Activated CD8-positive, alpha-beta T cell treated with anti-CD3 and anti-CD28 coated beads for 36 hours (primary cell): Measurements from ENCODE around the gene UBE2Q1. TPM values are rescaled to one million over a fixed set of nuclear protein-coding genes. Genes with fewer than 3 reads are reported as not detected.

ENCODE experiments used
- ATAC-seq: fragments of 200-7000 bp; cut with Tn5 transposase; one replicate; pipeline ENCODE4 v1.10.0; 2021; ENCODE audit warnings: mild to moderate bottlenecking, moderate library complexity
- CTCF ChIA-PET: fragments of 350-600 bp; sonication (Branson Sonifier 250); formaldehyde crosslinking; loops from one replicate; lab custom pipeline; 2021; ENCODE audit warnings: antibody characterized with exemption; lab: Charles Lee
- POLR2A ChIA-PET: fragments of 350-600 bp; sonication (Branson Sonifier 250); formaldehyde crosslinking; loops from one replicate; lab custom pipeline; 2021; ENCODE audit warnings: antibody characterized with exemption; lab: Charles Lee
- DNase-seq: peaks from one replicate; pipeline ENCODE4 v3.0.0-alpha.2; 2020
- H3K27ac Mint-ChIP-seq: one replicate; pipeline ENCODE4 v1.8.0; 2021; ENCODE audit warnings: mild to moderate bottlenecking, mixed read lengths
- H3K27me3 Mint-ChIP-seq: one replicate; pipeline ENCODE4 v1.8.0; 2021; ENCODE audit warnings: mixed read lengths
- H3K36me3 Mint-ChIP-seq: one replicate; pipeline ENCODE4 v1.8.0; 2021; ENCODE audit warnings: low read depth, mixed read lengths
- H3K4me1 Mint-ChIP-seq: one replicate; pipeline ENCODE4 v1.8.0; 2021; ENCODE audit warnings: low read depth, mixed read lengths
- H3K4me3 Mint-ChIP-seq: one replicate; pipeline ENCODE4 v1.8.0; 2021; ENCODE audit warnings: mild to moderate bottlenecking, moderate library complexity, mixed read lengths
- H3K9me3 Mint-ChIP-seq: one replicate; pipeline ENCODE4 v1.8.0; 2021; ENCODE audit warnings: mixed read lengths
- intact Hi-C: fragments of 100-400 bp; cut with micrococcal nuclease; formaldehyde crosslinking; loops from one replicate; pipeline ENCODE4 v1.10.0; 2022
- total RNA-seq, 2 experiments: library from RNA; stranded (reverse); gene quantifications; one replicate each; pipeline ENCODE4 v1.2.3, GENCODE V29; 2021
- TF ChIP-seq, protein P1 (sequence below): fragments of 200-600 bp; IDR thresholded peaks from one replicate; pipeline ENCODE4 v1.8.0; 2022; ENCODE audit warnings: antibody characterized with exemption, mild to moderate bottlenecking

The UBE2Q1 gene
- total RNA-seq, 2 experiments from 2014 or later = 71.2 to 74.6 TPM

DNA sequence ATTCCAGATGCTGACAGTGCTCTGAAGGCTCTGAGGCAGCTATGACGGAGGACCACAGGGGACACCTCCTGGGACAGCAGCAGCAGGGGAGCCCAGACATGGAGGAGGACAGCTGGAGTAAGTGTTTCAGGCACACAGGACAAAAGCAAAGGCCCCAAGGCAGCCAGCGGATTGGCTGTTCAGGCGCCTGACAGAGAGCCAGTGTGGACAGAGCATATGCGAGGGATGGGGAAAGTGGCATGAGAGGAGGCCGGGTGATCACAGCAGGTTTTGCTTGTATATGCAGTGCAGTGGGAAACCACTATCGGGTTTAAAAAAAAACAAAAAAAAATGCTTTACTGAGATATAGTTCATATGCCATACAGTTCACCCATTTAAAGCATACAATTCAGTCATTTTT lies 28.2 kb upstream of the UBE2Q1 start:
- Mint-ChIP-seq H3K36me3 (peaks cover 72% of the 10 kb centered on the region), H3K4me1 (no peaks in the 10 kb centered on the region), H3K9me3 (no peaks in the 10 kb centered on the region), H3K27ac (no peak overlapping the region), H3K27me3 (no peaks in the 10 kb centered on the region), H3K4me3 (no peak overlapping the region)
- ATAC-seq (no peak), DNase-seq (no peak)
- CTCF ChIA-PET = interaction anchor here (2.0 kb wide), 1 partner anchor 27 kb away, joined by 6 read pairs; no protein-coding TSS in a partner anchor
- intact Hi-C loops = no loop called here
- POLR2A ChIA-PET = interaction anchor here (1.1 to 1.3 kb wide), 2 partner anchors 10 to 19 kb away, joined by 3 to 7 read pairs; no protein-coding TSS in a partner anchor
- TF ChIP-seq, protein P1, sequence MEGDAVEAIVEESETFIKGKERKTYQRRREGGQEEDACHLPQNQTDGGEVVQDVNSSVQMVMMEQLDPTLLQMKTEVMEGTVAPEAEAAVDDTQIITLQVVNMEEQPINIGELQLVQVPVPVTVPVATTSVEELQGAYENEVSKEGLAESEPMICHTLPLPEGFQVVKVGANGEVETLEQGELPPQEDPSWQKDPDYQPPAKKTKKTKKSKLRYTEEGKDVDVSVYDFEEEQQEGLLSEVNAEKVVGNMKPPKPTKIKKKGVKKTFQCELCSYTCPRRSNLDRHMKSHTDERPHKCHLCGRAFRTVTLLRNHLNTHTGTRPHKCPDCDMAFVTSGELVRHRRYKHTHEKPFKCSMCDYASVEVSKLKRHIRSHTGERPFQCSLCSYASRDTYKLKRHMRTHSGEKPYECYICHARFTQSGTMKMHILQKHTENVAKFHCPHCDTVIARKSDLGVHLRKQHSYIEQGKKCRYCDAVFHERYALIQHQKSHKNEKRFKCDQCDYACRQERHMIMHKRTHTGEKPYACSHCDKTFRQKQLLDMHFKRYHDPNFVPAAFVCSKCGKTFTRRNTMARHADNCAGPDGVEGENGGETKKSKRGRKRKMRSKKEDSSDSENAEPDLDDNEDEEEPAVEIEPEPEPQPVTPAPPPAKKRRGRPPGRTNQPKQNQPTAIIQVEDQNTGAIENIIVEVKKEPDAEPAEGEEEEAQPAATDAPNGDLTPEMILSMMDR = no peak

GRCh38 chr1:154586231-154586630 lies 27.8 kb upstream of the UBE2Q1 start:
- intact Hi-C loops = no loop called here
- Mint-ChIP-seq H3K4me3 (no peak overlapping the region), H3K4me1 (no peaks in the 10 kb centered on the region), H3K36me3 (peaks cover 71% of the 10 kb centered on the region), H3K27me3 (no peaks in the 10 kb centered on the region), H3K9me3 (no peaks in the 10 kb centered on the region), H3K27ac (peak overlapping the region; percentile 10)
- no peak for ATAC-seq
- no peak for DNase-seq
- POLR2A ChIA-PET = interaction anchor here (1.1 kb wide), 1 partner anchor 9 kb away, joined by 3 read pairs; no protein-coding TSS in a partner anchor
- CTCF ChIA-PET = interaction anchor here (2.0 kb wide), 1 partner anchor 27 kb away, joined by 6 read pairs; no protein-coding TSS in a partner anchor
- TF ChIP-seq, protein P1 = no peak

DNA sequence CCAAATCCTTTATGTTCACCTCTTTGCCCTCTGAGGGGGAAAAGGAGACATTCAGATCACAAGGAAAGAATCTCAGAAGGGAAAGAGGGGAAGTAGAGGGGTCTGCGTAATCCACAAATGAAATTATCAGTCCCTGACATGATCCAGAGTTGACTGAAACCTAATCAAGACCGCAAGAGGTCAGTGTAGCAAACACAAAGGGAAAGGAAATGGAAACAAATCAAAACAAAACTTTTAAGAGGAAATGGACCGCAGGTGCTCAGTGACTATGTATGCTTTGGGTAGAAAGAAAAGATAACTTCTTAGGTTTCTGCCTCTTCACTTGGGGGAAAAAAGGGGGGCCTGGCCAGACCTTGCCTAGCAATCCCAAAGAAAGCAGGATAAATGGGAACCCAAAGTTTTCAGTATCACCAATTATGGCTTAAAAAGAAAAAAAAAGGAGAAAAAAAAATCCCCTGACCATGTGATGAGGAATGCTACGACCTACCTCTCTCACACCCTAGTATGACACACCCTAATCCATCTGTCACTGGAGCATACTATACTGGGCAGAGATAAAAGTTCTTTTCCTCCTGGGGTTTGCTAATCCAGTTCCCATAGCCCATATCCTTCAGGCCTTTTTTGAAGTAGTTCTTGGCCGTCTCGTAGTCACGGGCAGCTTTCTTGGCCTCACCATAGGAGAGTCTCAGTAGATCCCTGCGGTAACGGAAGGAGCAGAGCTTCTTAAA lies 26.0 kb upstream of the UBE2Q1 start:
- ATAC-seq (no peak), DNase-seq (no peak)
- TF ChIP-seq, protein P1 = no peak
- ChIA-PET POLR2A (interaction anchor here (0.6 kb wide), 1 partner anchor 21 kb away, joined by 3 read pairs; no protein-coding TSS in a partner anchor), CTCF (no interaction called here)
- no peak overlapping the region for H3K4me3 Mint-ChIP-seq
- H3K9me3 Mint-ChIP-seq = no peaks in the 10 kb centered on the region
- H3K27me3 Mint-ChIP-seq = no peaks in the 10 kb centered on the region
- H3K4me1 Mint-ChIP-seq = no peaks in the 10 kb centered on the region
- H3K36me3 Mint-ChIP-seq = peaks cover 64% of the 10 kb centered on the region
- no peak overlapping the region for H3K27ac Mint-ChIP-seq
- intact Hi-C loops = no loop called here

DNA sequence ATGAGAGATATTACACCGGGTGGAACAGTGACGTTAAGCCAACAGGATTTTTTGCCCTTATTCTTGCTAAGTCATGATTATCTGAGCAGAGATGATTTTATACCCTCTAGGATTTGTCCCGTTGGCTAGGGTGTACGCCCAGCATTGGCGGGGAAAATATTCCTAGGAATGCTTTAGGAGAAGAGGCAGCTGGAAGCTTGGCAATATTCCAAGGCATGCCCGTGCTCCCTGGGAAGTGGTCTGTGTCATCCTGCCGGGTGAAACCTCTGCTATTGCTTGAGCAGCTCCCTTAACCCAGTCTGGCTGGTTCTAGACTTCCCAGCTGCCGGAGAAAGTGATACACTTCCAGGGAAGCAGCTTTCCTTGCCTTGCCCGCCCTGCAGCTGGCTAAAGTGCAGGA lies 25.3 kb upstream of the UBE2Q1 start:
- ChIA-PET CTCF (no interaction called here), POLR2A (no interaction called here)
- no peaks in the 10 kb centered on the region for H3K4me1 Mint-ChIP-seq
- DNase-seq (no peak), ATAC-seq (no peak)
- TF ChIP-seq, protein P1 = no peak
- H3K36me3 Mint-ChIP-seq = peaks cover 61% of the 10 kb centered on the region
- no peaks in the 10 kb centered on the region for H3K27me3 Mint-ChIP-seq
- intact Hi-C loops = no loop called here
- no peak overlapping the region for H3K4me3 Mint-ChIP-seq
- H3K9me3 Mint-ChIP-seq = no peaks in the 10 kb centered on the region
- H3K27ac Mint-ChIP-seq = no peak overlapping the region

DNA sequence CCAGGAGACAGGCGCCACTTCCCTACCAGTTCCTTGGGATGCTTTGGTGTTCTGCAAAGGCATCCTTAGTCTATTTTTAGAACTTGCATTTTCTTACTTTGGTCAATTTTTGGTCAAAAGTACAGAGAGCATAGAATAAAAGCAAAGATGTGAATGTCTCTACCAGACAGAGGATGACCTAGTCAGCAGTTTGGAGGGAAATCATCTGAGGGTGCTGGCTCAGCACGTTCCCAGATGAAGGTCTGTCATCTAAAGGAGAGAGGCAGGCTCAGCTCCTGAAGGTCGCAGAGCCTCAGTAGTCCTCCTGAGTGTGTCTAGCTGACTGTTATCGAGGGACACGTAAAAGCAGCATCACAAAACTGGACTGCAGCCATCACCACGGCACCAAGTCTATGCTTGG lies 24.4 kb upstream of the UBE2Q1 start:
- no peak for ATAC-seq
- ChIA-PET CTCF (no interaction called here), POLR2A (no interaction called here)
- TF ChIP-seq, protein P1 = no peak
- no peak overlapping the region for H3K27ac Mint-ChIP-seq
- H3K36me3 Mint-ChIP-seq = peaks cover 52% of the 10 kb centered on the region
- DNase-seq = no peak
- intact Hi-C loops = no loop called here
- H3K27me3 Mint-ChIP-seq = no peaks in the 10 kb centered on the region
- no peaks in the 10 kb centered on the region for H3K9me3 Mint-ChIP-seq
- H3K4me3 Mint-ChIP-seq = no peak overlapping the region
- H3K4me1 Mint-ChIP-seq = no peaks in the 10 kb centered on the region
